Adrenal gland (tissue), 12 donors: Measurements from ENCODE around the gene SBF1. TPM values are rescaled to one million over a fixed set of nuclear protein-coding genes. Genes with fewer than 3 reads are reported as not detected.

Source experiments
- DNase-seq, 7 donors: peaks; one replicate each; pipeline ENCODE4 v3.0.0-alpha.2; 2019 to 2020
- H3K27ac ChIP-seq, 5 donors: fragments of 200-600 bp; sonication (generic) in 4 of 5; 1 replicate in 3 of 5; 2 replicates in 2 of 5; pipeline versions ENCODE4 v1.5.1 to v1.8.0; 2016 to 2020; ENCODE audit warnings: mild to moderate bottlenecking in 1 of 5
- H3K27me3 ChIP-seq: fragments of 200-600 bp; 2 replicates; pipeline ENCODE4 v1.8.0; 2021
- H3K36me3 ChIP-seq, 2 donors: fragments of 200-600 bp; replicated peaks in 1 of 2; 1 replicate in 1 of 2; 2 replicates in 1 of 2; pipeline versions ENCODE4 v1.5.1 to v1.8.0; 2018 to 2022
- H3K4me1 ChIP-seq, 2 donors: fragments of 200-600 bp; replicated peaks in 1 of 2; 1 replicate in 1 of 2; 2 replicates in 1 of 2; pipeline versions ENCODE4 v1.5.1 to v1.8.0; 2018 to 2021
- H3K4me3 ChIP-seq, 4 donors: fragments of 200-600 bp; sonication (generic) in 3 of 4; one replicate each; pipeline ENCODE4 v1.5.1; 2016 to 2018
- H3K9me3 ChIP-seq, 3 donors: fragments of 200-600 bp; sonication (generic) in 1 of 3; replicated peaks in 1 of 3; 1 replicate in 2 of 3; 2 replicates in 1 of 3; pipeline versions ENCODE4 v1.5.1 to v1.8.0; 2016 to 2021
- CTCF ChIP-seq, 6 experiments: fragments of 450-650 bp in 4 of 6; fragments of 200-600 bp in 2 of 6; sonication (generic) in 1 of 6; IDR thresholded peaks; 1 replicate in 5 of 6; 2 replicates in 1 of 6; pipeline versions ENCODE4 v1.5.1 to v1.8.0; 2016 to 2021; ENCODE audit warnings: antibody characterized with exemption in 6 of 6, mild to moderate bottlenecking in 2 of 6, moderate library complexity in 1 of 6
- POLR2A ChIP-seq, 2 donors: fragments of 450-650 bp; IDR thresholded peaks; one replicate each; pipeline ENCODE4 v1.6.1; 2017; ENCODE audit warnings: antibody characterized with exemption in 2 of 2, mild to moderate bottlenecking in 2 of 2, moderate library complexity in 1 of 2
- WGBS, 4 donors: extraction: QIAGEN DNeasy Blood & Tissue Kit in 2 of 4; methylation state at CpG; one replicate each; pipeline versions ENCODE4 v1.1.5 to v1.1.7; 2013 to 2017; 5-methylcytosine and 5-hydroxymethylcytosine counted together
- intact Hi-C, 2 donors: fragments of 100-400 bp; cut with DNase I; formaldehyde crosslinking; loops; one replicate each; pipeline versions ENCODE4 v1.14.1 to v1.15.0; 2022 to 2023
- polyA plus RNA-seq, 3 donors: library from polyadenylated mRNA; stranded (reverse); fragments of 200-250 nt in 2 of 3; fragments of 350-450 nt in 1 of 3; fragmentation: Illumina TruSeq in 1 of 3; extraction: RNeasy Lipid Tissue Mini Kit (QIAGEN cat#74804) in 1 of 3; gene quantifications; one replicate each; pipeline ENCODE4 v1.2.3, GENCODE V29; 2013 to 2014
- total RNA-seq, 9 donors: library from RNA; depleted of rRNA in 4 of 9; stranded (reverse); fragments of >200 nt in 4 of 9; fragments of 120-200 nt in 1 of 9; fragmentation: NEBNext Ultra II Directional in 1 of 9; extraction: Animal tissue kit (Norgen Biotek cat#: 25700) in 1 of 9; gene quantifications; one replicate each; pipeline versions ENCODE4 v1.1.0 to v1.2.4, GENCODE V29; 2013 to 2023
- donor health status: healthy with polysubstance abuse.
- donor health status: Bipolar disorder and iron deficiency.
- donor health status: DM: yes; HTN: yes; CAD: no.
- donor health status: DM: no; HTN: no; CAD: no.
- donor health status: DM: no; HTN: no; CAD: no.
- donor health status: DM: yes; HTN: yes; CAD: no.

SBF1 gene
- total and polyA plus RNA-seq, 12 donors, result 8.4 to 117 (median 72.9) TPM

DNA sequence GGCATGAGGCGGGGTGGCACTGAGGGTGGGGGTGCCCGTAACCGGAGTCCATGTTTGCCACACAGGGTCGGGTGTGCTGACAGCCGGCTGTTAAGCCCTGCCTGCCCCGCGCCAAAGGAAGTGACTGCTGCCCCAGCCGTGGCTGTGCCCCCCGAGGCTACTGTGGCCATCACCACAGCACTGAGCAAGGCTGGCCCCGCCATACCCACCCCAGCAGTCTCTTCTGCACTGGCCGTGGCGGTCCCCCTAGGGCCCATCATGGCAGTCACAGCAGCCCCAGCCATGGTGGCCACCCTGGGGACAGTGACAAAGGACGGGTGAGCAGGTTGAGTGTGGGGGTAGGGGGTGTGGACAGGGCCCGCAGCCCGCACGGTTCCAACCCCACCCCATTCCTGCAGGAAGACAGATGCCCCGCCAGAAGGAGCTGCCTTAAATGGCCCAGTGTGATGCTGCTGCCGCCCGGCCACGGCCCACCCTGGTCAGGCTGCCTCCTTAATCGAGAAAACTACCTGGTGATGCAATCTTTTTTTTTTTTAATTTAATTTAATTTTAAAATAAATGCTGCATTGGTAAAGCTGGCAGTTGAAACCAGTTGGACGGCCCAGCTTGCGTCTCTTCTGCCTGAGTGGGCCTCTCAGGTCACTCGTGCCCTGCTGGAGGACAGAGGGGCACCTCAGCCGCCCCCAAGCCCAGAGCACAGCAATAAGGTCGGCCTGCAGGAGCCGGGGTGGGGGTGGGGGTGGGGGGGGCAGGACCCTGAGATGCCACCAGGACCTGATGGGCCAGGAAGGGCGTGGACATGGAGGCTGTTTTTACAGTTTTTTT lies 30.8 kb downstream of the SBF1 start:
- TF ChIP-seq POLR2A (IDR thresholded peaks at IDR 0.05), result no peak
- Histone ChIP-seq H3K9me3 (no peaks in the 10 kb centered on the region), H3K4me3 (no peak overlapping the region), H3K27ac (peak overlapping the region in 4 of 5 donors; percentile 62 to 82 (median 72)), H3K27me3 (no peaks in the 10 kb centered on the region), H3K36me3 (peaks cover 0 to 72% of the 10 kb centered on the region in 2 donors), H3K4me1 (peaks cover 10 to 17% of the 10 kb centered on the region in 2 donors)
- peak in 1 of 7 donors; percentile 77 for DNase-seq
- intact Hi-C loops, result no loop called here
- 56 to 70% (median 65%) methylated on average over 18 to 28 of the region's 28 CpGs for WGBS, 4 donors

- H3K36me3 ChIP-seq, result peaks cover 0 to 72% of the 10 kb centered on the region in 2 donors
- no peak for DNase-seq
- TF ChIP-seq CTCF (IDR thresholded peaks at IDR 0.05), result no peak
- no peak for TF ChIP-seq POLR2A (IDR thresholded peaks at IDR 0.05)
- no peak overlapping the region for H3K4me3 ChIP-seq
- H3K27me3 ChIP-seq, result no peaks in the 10 kb centered on the region
- H3K27ac ChIP-seq, result peak overlapping the region in 3 of 5 donors; percentile 62 to 82 (median 79)
- peaks cover 10 to 17% of the 10 kb centered on the region in 2 donors for H3K4me1 ChIP-seq
- H3K9me3 ChIP-seq, result no peaks in the 10 kb centered on the region
- 83 to 93% (median 89%) methylated on average over 5 to 15 of the region's 15 CpGs for WGBS, 4 donors
- intact Hi-C loops, result no loop called here
These were observed 31.6 kb downstream of the SBF1 start for GRCh38 chr22:50443197-50443596.

DNA sequence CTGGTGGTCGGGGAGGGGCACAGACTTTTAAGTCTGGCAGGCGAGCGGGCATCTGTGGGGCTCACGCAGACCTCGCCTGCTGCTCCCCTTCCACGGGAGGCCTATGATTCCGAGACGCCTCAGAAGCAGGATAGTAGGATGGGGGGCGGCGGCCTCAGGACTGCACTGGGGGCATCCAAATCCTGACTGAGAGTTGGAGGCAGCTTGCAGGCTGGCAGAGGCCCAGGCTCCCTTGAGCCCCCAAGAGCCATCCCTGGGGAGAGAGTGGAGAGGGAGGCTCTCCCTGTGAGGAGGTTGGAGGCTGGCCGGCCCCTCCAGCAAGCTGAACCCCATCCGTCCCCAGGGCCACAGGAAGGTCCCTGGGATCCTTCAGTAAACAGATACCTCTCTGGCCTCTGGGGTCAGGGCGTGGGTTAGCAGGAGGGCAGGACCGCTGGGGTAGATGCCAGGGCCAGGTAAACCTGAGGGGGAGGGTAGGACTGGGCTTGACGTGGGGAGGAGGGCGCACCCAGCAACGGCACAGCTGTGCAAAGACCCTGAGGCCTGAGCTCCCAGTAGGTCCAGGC lies 33.3 kb downstream of the SBF1 start:
- intact Hi-C loops, result no loop called here
- Histone ChIP-seq H3K27ac (no peak overlapping the region), H3K36me3 (peaks cover 0 to 72% of the 10 kb centered on the region in 2 donors), H3K9me3 (no peaks in the 10 kb centered on the region), H3K27me3 (no peaks in the 10 kb centered on the region), H3K4me3 (no peak overlapping the region), H3K4me1 (peaks cover 10 to 17% of the 10 kb centered on the region in 2 donors)
- TF ChIP-seq POLR2A (IDR thresholded peaks at IDR 0.05) (no peak), CTCF (IDR thresholded peaks at IDR 0.05) (no peak)
- DNase-seq, result no peak
- 89 to 93% (median 91%) methylated on average over 7 to 17 of the region's 17 CpGs for WGBS, 4 donors

DNA sequence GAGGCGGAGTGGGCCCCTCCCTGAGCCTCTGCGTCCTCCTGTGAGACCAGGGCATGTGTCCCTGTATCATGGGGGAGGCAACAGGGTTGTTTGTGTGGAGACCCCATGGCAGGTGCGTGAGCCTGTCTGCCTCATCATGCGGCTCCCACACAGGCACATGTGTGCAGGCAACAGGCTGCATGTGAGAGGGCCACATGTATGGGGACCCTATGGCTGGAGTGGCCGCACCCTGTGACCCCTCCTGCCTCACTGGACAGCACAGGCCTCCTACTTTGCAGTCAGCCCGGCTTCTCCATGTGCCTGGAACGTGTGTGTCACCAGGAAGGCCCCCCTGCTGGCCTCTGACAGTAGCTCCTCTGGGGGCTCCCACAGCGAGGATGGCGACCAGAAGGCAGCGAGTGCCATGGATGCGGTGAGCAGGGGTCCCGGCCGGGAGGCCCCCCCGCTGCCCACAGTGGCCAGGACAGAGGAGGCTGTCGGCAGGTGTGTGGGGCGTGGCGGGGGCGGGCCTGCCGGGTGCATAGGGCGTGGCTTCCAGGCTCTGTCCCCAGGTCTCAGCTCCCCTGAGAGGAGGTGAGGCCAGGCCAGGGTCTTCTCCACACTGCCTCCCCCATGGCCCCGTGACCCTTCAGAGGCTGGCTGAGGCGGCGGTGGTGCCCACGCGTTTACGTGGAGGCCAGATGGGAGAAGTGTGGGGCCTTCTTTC lies 34.1 kb downstream of the SBF1 start:
- no peak overlapping the region for H3K4me3 ChIP-seq
- H3K27ac ChIP-seq, result peak overlapping the region in 2 of 5 donors; percentile 34 to 75
- H3K9me3 ChIP-seq, result no peaks in the 10 kb centered on the region
- WGBS, 4 donors, result 81 to 90% (median 88%) methylated on average over 16 to 26 of the region's 26 CpGs
- H3K27me3 ChIP-seq, result no peaks in the 10 kb centered on the region
- no peak for TF ChIP-seq CTCF (IDR thresholded peaks at IDR 0.05)
- no peak for TF ChIP-seq POLR2A (IDR thresholded peaks at IDR 0.05)
- peaks cover 10 to 17% of the 10 kb centered on the region in 2 donors for H3K4me1 ChIP-seq
- intact Hi-C loops, result no loop called here
- no peak for DNase-seq
- peaks cover 0 to 72% of the 10 kb centered on the region in 2 donors for H3K36me3 ChIP-seq
